Measurements from ENCODE around the gene UBE2K. TPM values are rescaled to one million over a fixed set of nuclear protein-coding genes. Genes with fewer than 3 reads are reported as not detected.

UBE2K gene
- total and polyA plus RNA-seq, 2 of the 13 experiments (the other 11 are each of a cell fraction or from before 2014, with no cell fraction given): 36.2 to 81.0 TPM

- H3K36me3 ChIP-seq (replicated peaks in 1 of 2; ENCODE audit: control insufficient read depth in 1 of 2, insufficient read depth in 2 of 2, low read length in 2 of 2): no peaks in the 10 kb centered on the region
- H3K4me1 ChIP-seq (ENCODE audit: insufficient read depth, low read length): peaks cover 3% of the 10 kb centered on the region
- ATAC-seq (no peak), DNase-seq (ENCODE audit: low spot score) (no peak), FAIRE-seq (no peak)
- no peaks in the 10 kb centered on the region for H4K20me1 ChIP-seq (ENCODE audit: insufficient read depth, low read length)
- H2AFZ ChIP-seq (ENCODE audit: low read length): no peak overlapping the region
- H3K27me3 ChIP-seq (ENCODE audit: control insufficient read depth in 1 of 2, insufficient read depth in 2 of 2, low read length in 2 of 2): no peaks in the 10 kb centered on the region; a peak in 1 of 5 replicates
- POLR2A ChIA-PET: no interaction called here
- CTCF ChIA-PET (ENCODE audit: low intra/inter-chr PET ratio, low total read pairs): no interaction called here
- no peak overlapping the region for H3K27ac ChIP-seq (ENCODE audit: extremely low read length, insufficient read depth, low read length)
- no peaks in the 10 kb centered on the region for H3K9me3 ChIP-seq (ENCODE audit: low read length)
- H3K4me3 ChIP-seq (replicated peaks in 1 of 3; ENCODE audit: insufficient read depth in 1 of 3, low read depth in 2 of 3, low read length in 3 of 3): no peak overlapping the region
- no peaks in the 10 kb centered on the region for H3K79me2 ChIP-seq (ENCODE audit: insufficient read depth, low read length)
- intact Hi-C loops (cut with micrococcal nuclease; ENCODE audit: unreplicated experiment) (no loop called here), in situ Hi-C loops (cut with HindIII; ENCODE audit: extremely low pct_ligation_motif_present, low pct_unique_long_range_greater_than_20kb) (no loop called here)
- WGBS (ENCODE audit: low lambda C conversion rate): 41% methylated on average over 3 of the region's 3 CpGs
- BruUV-seq (replicated peaks): no TSS peak
- no peak overlapping the region for H3K9ac ChIP-seq (ENCODE audit: insufficient read depth, low read depth, low read length)
- H3K4me2 ChIP-seq (ENCODE audit: low read depth, low read length): no peak overlapping the region
- no peak for TF ChIP-seq ZBTB14 (CRISPR knock-in tag; IDR thresholded peaks at IDR 0.05)
- TF ChIP-seq ATRX (CRISPR knock-in tag; IDR thresholded peaks at IDR 0.05; ENCODE audit: borderline replicate concordance): no peak
- TF ChIP-seq GPN1 (CRISPR knock-in tag; IDR thresholded peaks at IDR 0.05; ENCODE audit: borderline replicate concordance): no peak
- no peak for TF ChIP-seq RBAK (CRISPR knock-in tag; IDR thresholded peaks at IDR 0.05)
- TF ChIP-seq, protein P1, sequence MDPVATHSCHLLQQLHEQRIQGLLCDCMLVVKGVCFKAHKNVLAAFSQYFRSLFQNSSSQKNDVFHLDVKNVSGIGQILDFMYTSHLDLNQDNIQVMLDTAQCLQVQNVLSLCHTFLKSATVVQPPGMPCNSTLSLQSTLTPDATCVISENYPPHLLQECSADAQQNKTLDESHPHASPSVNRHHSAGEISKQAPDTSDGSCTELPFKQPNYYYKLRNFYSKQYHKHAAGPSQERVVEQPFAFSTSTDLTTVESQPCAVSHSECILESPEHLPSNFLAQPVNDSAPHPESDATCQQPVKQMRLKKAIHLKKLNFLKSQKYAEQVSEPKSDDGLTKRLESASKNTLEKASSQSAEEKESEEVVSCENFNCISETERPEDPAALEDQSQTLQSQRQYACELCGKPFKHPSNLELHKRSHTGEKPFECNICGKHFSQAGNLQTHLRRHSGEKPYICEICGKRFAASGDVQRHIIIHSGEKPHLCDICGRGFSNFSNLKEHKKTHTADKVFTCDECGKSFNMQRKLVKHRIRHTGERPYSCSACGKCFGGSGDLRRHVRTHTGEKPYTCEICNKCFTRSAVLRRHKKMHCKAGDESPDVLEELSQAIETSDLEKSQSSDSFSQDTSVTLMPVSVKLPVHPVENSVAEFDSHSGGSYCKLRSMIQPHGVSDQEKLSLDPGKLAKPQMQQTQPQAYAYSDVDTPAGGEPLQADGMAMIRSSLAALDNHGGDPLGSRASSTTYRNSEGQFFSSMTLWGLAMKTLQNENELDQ (CRISPR knock-in tag; IDR thresholded peaks at IDR 0.05; ENCODE audit: borderline replicate concordance): no peak
- TF ChIP-seq, protein P2, sequence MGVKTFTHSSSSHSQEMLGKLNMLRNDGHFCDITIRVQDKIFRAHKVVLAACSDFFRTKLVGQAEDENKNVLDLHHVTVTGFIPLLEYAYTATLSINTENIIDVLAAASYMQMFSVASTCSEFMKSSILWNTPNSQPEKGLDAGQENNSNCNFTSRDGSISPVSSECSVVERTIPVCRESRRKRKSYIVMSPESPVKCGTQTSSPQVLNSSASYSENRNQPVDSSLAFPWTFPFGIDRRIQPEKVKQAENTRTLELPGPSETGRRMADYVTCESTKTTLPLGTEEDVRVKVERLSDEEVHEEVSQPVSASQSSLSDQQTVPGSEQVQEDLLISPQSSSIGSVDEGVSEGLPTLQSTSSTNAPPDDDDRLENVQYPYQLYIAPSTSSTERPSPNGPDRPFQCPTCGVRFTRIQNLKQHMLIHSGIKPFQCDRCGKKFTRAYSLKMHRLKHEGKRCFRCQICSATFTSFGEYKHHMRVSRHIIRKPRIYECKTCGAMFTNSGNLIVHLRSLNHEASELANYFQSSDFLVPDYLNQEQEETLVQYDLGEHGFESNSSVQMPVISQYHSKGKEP (CRISPR knock-in tag; IDR thresholded peaks at IDR 0.05): no peak
- no peak for TF ChIP-seq ZFP82 (CRISPR knock-in tag; IDR thresholded peaks at IDR 0.05; ENCODE audit: borderline replicate concordance)
- TF ChIP-seq HNRNPK (IDR thresholded peaks at IDR 0.05; ENCODE audit: low read depth, low read length, poor library complexity, severe bottlenecking): no peak
- TF ChIP-seq ZNF773 (CRISPR knock-in tag; IDR thresholded peaks at IDR 0.05; ENCODE audit: borderline replicate concordance): no peak
- TF ChIP-seq KLF13 (CRISPR knock-in tag; IDR thresholded peaks at IDR 0.05): no peak
- no peak for TF ChIP-seq ZNF572 (CRISPR knock-in tag; IDR thresholded peaks at IDR 0.05)
- no peak for TF ChIP-seq ZBTB3 (CRISPR knock-in tag; IDR thresholded peaks at IDR 0.05; ENCODE audit: borderline replicate concordance, low read depth)
- TF ChIP-seq ATF7 (IDR thresholded peaks at IDR 0.05): no peak
- TF ChIP-seq ATF7 (CRISPR knock-in tag; IDR thresholded peaks at IDR 0.05): no peak
- TF ChIP-seq TARDBP (CRISPR knock-in tag; IDR thresholded peaks at IDR 0.05): no peak
- TF ChIP-seq IRX3 (CRISPR knock-in tag; IDR thresholded peaks at IDR 0.05; ENCODE audit: borderline replicate concordance, low read depth): no peak
- no peak for TF ChIP-seq ZXDC (CRISPR knock-in tag; IDR thresholded peaks at IDR 0.05)
- TF ChIP-seq ZNF24 (IDR thresholded peaks at IDR 0.05): no peak
- no peak for TF ChIP-seq MED13 (CRISPR knock-in tag; IDR thresholded peaks at IDR 0.05)
Measured at GRCh38 chr4:39792529-39792928, 94.6 kb downstream of the UBE2K start.

Data from HepG2 (cell line).